Measurements from ENCODE around the gene CCR8.

- TF ChIP-seq CTCF (IDR thresholded peaks at IDR 0.05) (no peak), ZFX (IDR thresholded peaks at IDR 0.05; ENCODE audit: borderline replicate concordance) (no peak)
These were observed 1.3 kb downstream of the CCR8 start for GRCh38 chr3:39330824-39331223.

All from 22Rv1 (cell line).